GM12872 (cell line): ENCODE data around the gene TRAF7.

Experiments
- CTCF ChIP-seq: IDR thresholded peaks from 3 replicates; pipeline ENCODE4 v1.5.1; 2011; ENCODE audit warnings: low read depth, mild to moderate bottlenecking, low read length, moderate library complexity; ENCODE audit not compliant: insufficient read depth

The TRAF7 gene

GRCh38 chr16:2200313-2200712 is 44.7 kb downstream of the TRAF7 start:
- TF ChIP-seq CTCF, result no peak

- 0 out of 3 replicates have a peak, but pooled peaks have one; percentile 0 for TF ChIP-seq CTCF
Observed at GRCh38 chr16:2204416-2205103, 49.0 kb downstream of the TRAF7 start.

GRCh38 chr16:2205104-2205966 is 49.8 kb downstream of the TRAF7 start, which contains the start of gene MLST8:
Gene MLST8, plus strand, starts transcription at chr16:2205454. Its CDS starts 632 bp downstream, at chr16:2206086.
- peak; percentile 31; the same call in 1 of the 3 replicates for TF ChIP-seq CTCF

- TF ChIP-seq CTCF, result no peak
Observed at GRCh38 chr16:2205967-2206313, 50.4 kb downstream of the TRAF7 start.

- TF ChIP-seq CTCF, result no peak
Observed at GRCh38 chr16:2206420-2206779, 50.8 kb downstream of the TRAF7 start.

- no peak for TF ChIP-seq CTCF
Observed at GRCh38 chr16:2206780-2207433, 51.3 kb downstream of the TRAF7 start.

GRCh38 chr16:2207872-2208271 is 52.3 kb downstream of the TRAF7 start:
- no peak for TF ChIP-seq CTCF
